ENCODE data around the gene PPP1R3E.
"Not testable (repeated sequence)": the region's sequence is repeated elsewhere in the genome, so short reads cannot be mapped to it uniquely, and the experiment has no call there.

Gene PPP1R3E

DNA sequence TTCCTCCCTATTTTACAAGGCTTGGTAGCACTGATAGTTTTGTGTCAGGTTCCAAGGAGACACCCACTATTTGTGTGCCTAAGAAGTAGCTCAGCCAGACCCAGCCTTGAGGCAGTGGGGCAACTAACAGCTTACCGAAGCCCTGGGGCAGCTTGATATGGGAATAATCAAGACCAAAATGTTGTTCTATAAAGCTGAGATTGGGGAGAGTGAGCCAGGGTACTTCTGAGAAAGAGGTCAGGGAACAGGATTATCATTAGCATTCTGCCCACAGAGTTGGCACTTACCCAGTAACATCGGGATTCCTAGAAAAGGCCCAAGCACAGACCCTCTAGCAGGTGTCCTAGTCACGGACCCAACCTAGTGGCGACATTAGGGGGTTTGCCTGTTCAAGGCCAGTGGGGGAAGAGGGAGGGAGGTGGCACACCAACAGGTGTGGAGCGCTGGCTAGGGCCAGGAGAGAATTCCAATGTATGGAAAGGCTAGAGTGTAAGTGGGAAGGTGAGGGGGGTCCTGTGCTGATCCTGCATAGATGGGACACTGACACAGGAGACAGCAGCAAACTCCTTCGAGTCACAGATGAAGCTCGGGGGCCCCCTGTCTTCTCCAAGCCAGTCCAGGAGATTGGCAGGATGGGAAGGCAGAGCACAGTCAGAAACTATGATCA, 4.9 kb downstream of the PPP1R3E start:
- no peak for DNase-seq (ENCODE audit: low read depth, low spot score)

DNA sequence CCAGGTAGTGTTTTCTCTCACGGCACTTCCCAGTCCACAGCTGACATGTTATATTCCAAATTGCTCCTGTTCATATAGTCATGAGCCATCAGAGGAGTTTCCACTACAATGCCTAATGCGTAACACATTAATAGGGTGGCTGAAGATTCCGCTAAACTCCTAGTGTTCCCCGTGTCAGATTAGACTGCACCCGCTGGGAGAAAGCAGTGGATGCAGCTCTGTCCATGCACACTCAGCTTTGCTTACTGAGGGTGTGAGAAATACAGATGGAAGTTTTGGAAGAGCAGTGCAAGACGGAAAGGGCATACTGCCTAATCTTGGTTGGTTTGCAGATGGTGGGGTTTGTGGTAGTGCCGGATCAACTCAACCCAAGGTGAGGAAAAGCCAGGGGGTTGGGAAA, 5.6 kb downstream of the PPP1R3E start:
- DNase-seq (ENCODE audit: low read depth, low spot score), result no peak

DNA sequence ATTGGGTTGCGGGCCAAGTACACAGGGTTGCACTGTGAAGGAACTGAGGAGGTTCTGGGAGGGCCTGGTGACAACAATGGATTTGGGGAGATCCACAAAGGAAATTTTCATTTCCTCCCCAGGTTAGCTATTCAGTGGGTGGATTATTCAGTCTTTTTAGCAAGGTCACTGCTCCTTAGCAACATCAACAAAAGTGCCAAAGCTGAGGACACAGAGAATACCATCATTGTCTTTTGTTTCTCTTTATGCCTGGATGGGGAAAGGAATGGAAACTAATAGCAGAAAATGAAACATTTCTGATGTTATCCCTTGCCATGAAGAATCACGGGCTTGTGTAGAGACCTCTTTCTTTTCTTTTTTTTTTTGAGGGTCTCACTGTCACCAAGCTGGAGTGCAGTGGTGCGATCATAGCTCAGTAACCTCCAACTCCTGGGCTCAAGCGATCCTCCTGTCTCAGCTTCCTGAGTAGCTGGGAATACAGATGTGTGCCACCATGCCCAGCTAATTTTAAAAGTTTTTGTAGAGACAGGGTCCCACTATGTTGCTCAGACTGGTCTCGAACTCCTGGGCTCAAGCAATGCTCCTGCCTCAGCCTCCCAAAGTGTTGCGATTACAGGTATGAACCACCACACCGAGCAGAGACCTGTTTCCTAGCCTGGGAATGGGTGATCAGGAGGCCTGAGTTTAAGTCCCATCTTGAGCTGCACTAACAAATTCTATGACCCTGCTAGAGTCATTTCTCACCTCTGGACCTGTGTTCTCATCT, 6.5 kb downstream of the PPP1R3E start:
- DNase-seq (ENCODE audit: low read depth, low spot score), result no peak

DNA sequence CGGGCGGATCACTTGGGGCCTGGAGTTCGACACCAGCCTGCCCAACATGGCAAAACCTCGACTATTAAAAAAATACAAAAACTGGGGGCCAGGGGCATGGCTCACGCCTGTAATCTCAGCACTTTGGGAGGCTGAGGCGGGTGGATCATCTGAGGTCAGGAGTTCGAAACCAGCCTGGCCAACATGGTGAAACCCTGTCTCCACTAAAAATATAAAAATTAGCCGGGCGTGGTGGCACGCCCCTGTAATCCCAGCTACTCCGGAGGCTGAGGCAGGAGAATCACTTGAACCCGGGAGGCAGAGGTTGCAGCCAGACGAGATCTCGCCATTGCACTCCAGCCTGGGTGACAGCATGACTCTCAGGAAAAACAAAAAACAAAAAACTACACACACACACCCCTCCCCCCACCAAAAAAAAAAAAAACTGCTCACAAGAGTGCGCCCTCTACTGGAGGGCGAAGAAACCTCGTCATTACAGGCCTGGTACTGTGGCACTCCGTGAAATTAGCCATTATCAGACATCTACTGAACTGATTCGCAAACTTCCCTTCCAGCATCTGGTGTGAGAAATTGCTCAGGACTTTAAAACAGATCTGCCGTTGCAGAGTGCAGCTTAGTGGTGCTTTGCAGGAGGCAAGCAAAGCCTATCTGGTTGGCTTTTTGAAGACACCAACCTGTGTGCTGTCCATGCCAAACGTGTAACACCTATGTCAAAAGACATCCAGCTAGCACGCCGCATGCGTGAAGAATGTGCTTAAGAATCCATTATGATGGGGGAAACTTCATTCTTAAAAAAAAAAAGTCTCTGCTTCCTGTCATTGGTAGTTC, 7.7 kb downstream of the PPP1R3E start:
- DNase-seq (ENCODE audit: low read depth, low spot score), result peak; percentile 69

DNA sequence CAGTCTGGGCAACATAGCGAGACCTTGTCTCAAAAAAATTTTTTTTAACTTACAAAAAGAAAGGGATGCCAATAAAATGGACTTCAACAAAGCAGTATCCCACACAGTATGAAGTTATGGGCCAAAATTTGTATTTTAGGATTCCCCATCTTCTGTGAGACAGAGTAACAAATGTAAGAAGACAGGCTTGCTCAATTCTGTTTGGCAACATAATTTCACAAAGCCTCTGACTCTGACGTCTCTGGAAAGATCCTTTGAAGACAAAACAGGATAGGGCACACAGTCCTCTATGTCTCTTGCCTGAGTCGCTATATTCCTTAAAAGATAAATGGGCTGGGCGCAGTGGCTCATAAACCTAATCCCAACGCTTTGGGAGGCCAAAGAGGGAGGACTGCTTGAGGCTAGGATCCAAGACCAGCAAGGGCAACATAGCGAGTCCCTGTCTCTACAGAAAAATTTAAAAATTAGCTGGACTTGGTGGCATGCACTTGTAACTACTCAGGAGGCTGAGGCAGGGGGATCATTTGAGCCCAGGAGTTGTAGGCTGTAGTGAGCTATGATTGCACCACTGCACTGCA, 15.7 kb downstream of the PPP1R3E start:
- no peak for DNase-seq (ENCODE audit: low read depth, low spot score)

DNA sequence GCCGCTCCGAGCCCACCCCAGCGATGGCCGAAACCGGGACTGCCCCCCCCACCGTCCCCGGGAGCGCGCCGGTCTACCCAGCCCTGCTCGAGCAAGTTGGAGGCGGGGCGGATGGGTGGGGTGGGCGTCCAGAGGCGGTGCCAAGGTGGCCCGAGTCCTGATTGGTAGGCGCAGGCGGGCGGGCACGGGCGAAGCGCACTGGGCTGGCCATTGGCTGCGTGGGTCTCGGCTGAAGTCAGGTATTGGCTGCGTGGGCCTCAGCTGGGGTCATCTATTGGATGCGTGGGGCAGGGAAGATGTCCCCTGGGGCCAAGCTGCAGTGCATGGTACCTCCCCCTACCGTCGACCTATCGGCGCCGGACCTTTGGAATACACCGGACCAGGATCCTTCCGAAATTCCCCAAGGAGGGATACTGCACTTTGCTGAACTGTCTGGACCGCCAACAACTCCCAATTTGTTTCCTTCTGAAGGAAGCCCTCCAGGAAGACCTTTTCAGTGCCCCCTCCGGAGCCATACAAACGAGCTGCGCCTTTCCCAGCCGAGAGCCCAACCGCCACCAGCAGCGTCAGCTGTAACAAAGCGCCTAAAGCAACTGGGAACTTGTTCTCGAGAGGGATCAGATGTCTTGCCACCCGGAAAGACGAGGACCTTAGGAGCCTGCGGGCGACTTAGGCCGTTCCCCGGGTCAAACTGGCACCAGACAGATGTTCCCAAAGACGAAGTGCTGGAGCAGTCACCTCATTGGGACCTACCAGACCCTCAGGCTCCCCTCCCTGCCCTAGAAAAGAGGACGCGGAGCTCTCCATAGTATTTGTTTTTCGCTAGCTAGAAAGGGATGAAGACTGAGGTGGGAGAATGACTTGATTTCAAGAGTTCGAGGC, 16.4 kb downstream of the PPP1R3E start, which contains the start of gene HOMEZ:
TSS of gene HOMEZ (minus strand) at position 113 of the 882 bp plus-strand sequence. CDS start 180 bp downstream, outside the sequence.
- DNase-seq (ENCODE audit: low read depth, low spot score), result peak; percentile 99

DNA sequence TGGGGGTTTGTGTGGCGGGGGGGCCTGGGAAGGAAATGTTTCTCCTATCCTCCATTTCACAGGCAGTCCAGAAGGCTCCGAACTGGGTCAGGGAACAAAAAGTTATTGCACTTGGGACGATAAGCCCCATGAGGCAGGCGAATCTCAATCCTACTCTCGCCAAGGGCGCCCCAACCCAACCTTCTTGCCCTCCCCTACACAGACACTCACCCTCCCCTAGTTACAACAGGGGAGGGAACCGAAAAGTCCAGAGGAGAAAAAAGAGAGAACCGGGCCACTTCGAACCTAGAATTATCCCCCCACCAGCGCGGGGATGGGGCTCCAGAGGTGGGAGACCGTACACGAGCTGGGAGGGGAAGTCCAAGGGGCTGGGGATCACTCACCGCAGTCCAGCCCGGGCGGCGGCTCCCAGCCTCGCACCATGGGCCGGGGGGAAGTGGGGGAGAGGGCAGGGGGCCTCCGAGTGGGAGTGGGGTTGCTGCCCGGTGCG, 17.1 kb downstream of the PPP1R3E start:
- peak; percentile 27 for DNase-seq (ENCODE audit: low read depth, low spot score)

DNA sequence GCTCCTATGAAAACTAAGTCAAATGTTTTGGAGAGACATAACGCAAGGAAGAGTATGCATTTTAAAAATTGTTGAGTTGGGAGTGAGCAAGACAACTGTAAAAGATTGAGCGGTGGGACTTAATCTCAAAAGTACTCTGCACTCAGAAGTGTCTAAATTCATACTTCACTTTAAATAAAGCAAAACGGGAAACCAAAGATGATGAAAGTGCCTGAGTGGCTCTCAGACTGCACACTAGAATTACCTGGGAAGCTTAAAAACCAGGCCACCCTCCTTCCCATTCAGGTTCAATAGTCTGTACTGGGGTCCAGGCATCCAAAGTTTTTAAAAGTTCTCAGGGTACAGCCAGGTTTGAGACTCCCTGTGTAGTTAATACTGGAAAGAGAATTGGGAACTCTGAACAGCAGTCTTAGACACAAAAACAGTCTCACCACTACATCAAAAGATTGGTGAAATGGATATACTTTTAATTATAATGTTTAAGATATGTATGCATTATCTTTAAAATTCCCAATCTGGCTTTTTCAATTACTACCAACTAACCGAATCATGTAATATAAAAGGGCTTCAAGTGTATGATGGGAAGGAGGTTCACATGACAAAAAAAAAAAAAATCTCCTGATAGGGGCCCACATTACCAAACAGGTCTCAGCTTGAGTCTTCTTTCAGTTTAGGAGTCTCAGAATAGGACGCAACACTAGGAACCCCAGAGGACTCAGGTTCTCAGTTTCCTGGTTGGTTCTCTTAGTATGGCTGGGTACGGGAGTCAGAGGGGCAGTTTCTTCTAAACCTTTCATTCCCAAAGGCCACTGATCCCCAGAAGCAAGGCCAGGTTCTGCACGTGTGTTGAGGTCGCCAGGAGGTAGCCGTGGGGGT, 17.8 kb downstream of the PPP1R3E start:
- DNase-seq (ENCODE audit: low read depth, low spot score), result no peak

DNA sequence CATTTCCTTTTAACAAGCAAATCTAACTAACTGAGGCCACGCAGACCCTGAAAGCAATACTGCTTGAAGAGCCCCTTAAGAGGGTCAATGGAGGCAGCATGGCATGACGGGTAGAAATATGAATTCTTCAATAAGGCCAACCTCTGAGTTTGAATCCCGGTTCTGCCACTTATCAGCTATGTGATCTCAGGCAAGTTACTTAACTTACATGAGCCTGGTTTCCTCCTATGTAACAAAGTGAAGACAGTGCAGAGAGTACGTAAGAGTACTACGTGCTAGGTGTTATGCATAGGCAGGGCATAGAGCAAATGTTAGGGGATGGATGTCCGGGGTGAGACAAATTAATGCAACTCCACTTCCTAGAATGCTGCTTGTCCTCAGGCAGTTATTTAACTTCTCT, 21.4 kb downstream of the PPP1R3E start:
- no peak for DNase-seq (ENCODE audit: low read depth, low spot score)

DNA sequence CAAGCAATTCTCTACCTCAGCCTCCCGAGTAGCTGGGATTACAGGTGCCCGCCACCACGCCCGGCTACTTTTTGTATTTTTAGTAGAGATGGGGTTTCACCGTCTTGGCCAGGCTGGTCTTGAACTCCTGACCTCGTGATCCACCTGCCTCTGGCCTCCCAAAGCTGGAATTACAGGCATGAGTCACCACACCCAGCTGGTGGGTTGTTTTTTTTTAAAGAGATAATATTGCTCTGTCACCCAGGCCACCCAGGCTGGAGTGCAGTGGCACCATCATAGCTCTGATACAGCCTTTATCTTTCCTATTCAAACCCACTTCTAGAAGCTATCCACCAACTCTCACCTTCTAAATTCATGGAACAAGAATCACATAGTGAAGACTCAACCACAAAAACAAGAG, 24.7 kb downstream of the PPP1R3E start:
- DNase-seq (ENCODE audit: low read depth, low spot score), result not testable (repeated sequence)

DNA sequence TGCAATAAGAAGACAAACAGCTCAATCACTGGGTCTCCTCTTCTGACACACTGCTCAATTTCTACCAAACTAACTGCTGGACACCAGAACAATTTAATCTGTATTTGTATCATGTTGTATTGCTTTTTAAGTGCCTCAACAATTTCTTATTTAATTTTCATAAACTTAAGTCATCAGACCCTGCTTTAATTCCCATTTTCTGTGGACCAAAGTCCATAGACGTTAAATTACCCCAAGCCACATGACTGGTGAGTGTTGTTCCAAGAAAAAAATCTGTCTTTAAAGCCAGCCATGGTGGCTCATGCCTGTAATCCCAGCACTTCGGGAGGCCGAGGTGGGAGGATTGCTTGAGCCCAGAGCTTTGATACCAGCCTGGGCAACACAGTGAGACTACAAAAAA, 25.5 kb downstream of the PPP1R3E start:
- no peak for DNase-seq (ENCODE audit: low read depth, low spot score)

DNA sequence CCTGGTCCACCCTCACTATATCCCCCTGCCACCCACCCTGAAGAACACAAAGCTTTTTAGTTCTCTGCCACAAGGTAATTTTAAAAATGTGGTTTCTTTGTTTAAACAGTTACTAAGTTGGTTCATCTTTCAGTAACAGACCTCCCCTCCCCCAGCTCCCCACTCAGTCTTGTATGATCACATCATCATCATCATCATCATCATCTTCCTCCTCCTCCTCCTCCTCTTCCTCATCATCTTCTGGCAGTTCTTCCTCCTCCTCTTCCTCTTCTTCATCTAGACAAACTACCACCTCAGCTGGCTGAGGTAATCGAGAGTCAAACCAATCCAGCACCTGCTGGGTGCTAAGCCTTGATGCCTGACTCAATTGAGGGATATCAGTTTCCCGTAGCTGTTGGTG, 27.2 kb downstream of the PPP1R3E start:
- DNase-seq (ENCODE audit: low read depth, low spot score), result no peak

DNA sequence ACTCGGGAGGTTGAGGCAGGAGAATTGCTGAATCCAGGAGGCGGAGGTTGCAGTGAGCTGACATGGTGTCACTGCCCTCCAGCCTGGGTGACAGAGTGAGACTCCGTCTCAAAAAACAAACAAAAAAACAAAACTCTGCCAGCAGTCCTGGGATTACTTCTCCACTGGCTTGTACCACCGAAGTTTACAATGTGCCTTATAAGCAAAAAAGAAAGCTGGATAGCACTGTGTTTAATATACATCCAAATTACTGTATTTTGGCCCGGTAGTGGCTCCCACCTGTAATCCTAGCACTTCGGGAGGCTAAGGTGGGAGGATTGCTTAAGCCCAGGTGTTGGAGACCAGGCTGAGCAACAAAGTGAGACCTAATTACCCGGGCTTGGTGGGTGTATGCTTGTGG, 33.5 kb downstream of the PPP1R3E start:
- no peak for DNase-seq (ENCODE audit: low read depth, low spot score)

DNA sequence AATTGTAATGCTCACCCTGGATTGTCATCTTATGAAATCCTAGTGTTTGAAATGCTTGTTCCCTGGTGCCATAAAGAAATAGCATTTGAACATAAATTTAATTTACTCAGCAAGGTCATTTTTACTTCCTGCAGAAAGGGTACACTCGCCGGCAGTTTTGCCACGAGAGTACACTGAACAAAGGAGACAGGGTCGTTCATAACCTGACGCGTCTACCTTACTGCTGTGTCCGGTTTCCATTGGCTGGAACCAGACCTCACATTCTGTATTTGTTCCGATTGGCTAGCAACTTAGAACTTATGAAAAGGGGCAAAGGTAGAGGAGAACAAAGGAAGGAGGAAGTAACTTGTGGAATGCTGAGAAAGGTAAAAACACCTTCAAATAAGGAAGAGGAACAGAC, 41.8 kb downstream of the PPP1R3E start:
- DNase-seq (ENCODE audit: low read depth, low spot score), result not testable (repeated sequence)

DNA sequence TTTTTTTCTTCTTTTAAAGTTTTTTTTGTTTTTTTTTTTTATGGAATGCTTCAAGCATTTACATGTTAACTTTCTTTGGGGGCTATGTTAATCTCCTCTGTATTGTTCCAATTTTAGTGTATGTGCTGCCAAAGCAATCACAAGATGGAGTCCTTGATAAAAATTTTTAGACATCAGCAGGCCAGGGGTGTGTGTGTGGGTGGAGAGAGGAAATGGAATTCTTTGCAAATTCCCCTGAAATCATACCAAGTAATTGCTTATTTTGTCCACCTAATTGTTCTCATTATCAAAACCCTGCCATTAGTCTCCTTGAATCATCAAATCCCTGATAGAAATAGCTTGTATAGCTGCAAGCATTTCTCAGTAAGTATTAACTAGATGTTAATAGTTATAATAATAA, 43.2 kb downstream of the PPP1R3E start:
- no peak for DNase-seq (ENCODE audit: low read depth, low spot score)

DNA sequence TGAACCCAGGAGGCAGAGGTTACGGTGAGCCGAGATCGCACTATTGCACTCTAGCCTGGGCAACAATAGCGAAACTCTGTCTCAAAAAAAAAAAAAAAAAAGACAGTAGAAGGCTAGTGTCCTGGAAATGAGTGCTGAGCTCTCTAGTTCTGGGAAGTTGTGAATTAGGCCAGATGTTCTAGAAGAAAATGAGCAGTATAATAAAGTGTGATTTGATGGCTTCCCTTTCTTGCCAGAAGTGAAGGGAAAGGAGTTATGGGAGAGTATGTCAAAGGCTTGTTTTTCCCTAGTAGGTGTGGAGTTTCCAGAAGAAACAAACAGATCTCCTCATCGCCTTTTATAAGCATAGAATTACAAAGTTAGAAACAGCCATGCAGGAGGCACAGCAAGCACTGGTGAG, 44.4 kb downstream of the PPP1R3E start:
- DNase-seq (ENCODE audit: low read depth, low spot score), result no peak

DNA sequence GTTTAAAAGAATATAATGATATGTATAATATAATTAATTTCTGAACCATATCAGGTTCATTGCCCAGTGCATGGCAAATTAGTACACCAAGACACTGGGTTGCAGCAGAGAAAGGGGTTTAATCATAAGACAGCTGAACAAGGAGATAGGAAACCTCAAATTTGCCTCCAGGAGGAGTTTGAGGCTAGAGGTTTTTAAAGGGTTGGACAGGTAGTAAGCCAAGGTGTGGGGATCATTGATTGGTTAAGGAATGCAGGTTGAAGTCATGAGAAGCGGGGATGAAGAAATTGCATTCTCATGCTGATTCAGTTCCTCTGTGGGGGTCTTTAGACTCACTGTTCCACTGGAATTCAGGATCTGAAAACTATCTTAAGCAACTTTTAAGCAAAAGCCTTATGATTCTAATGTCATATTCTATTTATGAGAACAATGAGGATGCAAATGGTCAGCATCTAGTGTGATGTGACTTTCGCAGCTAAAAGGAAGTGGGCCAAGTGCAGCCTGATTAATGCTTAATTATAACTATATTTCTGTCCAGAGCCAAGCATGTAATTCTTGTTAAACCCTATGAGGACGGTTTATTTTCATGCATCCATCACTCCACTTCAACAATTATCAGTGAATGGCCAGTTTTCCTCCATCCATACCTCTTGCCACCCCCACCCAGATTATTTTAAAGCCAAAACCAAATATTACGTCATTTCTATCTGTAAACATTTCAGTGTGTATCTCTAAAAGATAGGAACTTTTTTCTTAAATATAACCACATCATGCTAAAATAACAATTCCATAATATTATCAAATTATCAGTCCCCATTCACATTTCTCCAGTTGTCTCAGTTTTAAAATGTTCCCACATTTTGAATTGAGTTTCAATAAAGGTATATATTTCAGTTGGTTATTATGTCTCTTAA, 50.0 kb downstream of the PPP1R3E start:
- peak; percentile 10 for DNase-seq (ENCODE audit: low read depth, low spot score)

DNA sequence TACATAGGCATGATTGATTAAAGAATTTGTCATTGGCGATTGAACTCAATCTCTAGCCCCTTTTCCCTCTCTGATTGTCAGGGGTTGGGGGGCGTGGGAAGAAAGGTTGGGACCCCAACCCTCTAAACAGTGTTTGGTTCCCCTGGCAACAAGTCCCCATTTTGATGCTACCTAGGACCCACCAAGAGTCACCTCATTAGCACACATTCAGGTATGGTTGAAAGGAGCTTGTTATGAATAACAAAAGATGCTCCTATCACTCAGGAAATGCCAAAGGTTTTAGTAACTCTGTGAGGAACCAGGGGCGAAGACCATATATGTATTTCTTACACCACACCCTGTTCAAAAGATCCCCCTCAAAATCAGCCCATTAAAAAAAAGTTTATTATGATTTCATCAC, 50.7 kb downstream of the PPP1R3E start:
- DNase-seq (ENCODE audit: low read depth, low spot score), result peak; percentile 14

DNA sequence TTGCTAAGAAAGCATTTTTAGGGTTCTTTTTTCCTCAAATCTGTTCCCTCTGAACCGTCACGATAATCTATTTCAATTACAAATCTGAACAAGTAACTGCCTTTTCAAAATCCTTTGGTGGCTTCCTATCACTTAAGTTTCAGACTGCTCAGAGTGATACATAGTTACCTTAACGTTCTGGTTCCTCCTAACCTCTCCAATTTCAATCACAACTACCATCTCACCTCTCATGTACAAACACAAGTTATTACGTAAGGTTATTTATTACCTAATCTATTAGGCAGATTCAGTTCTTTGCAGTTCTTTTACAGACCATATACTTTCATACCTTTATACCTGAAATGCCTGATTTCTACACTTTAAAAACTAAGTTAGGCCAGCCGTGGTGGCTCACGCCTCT, 52.8 kb downstream of the PPP1R3E start:
- no peak for DNase-seq (ENCODE audit: low read depth, low spot score)

Measured in ELF-1 (cell line).